GM19395 (cell line): ENCODE data around the gene YWHAQ.
A peak's percentile ranks its signal among the peaks of the same experiment; 100 is the strongest.
"Not testable (repeated sequence)": the region's sequence is repeated elsewhere in the genome, so short reads cannot be mapped to it uniquely, and the experiment has no call there.

Source experiments
- ATAC-seq: cut with Tn5 transposase; IDR thresholded peaks from one replicate; pipeline ENCODE4 v1.9.1; 2021; ENCODE audit warnings: mild to moderate bottlenecking, moderate library complexity; ENCODE audit not compliant: unreplicated experiment

YWHAQ gene

GRCh38 chr2:9631878-9632700 lies 1.3 kb upstream of the YWHAQ start:
- ATAC-seq: no peak

GRCh38 chr2:9631553-9631819 lies 689 bp upstream of the YWHAQ start:
- no peak for ATAC-seq

GRCh38 chr2:9630117-9630735 lies 571 bp downstream of the YWHAQ start:
- peak; percentile 59 for ATAC-seq

GRCh38 chr2:9629222-9630116 lies 1.3 kb downstream of the YWHAQ start:
- ATAC-seq: peak; percentile 3

- no peak for ATAC-seq
These were observed 3.5 kb downstream of the YWHAQ start for GRCh38 chr2:9627310-9627709.

- no peak for ATAC-seq
These were observed 7.6 kb downstream of the YWHAQ start for GRCh38 chr2:9623151-9623550.

- ATAC-seq: not testable (repeated sequence)
These were observed 9.1 kb downstream of the YWHAQ start for GRCh38 chr2:9621655-9622054.

GRCh38 chr2:9618410-9618809 lies 12.4 kb downstream of the YWHAQ start:
- ATAC-seq: peak; percentile 65

- ATAC-seq: no peak
These were observed 13.0 kb downstream of the YWHAQ start for GRCh38 chr2:9617749-9618148.

- ATAC-seq: no peak
These were observed 13.5 kb downstream of the YWHAQ start for GRCh38 chr2:9617296-9617695.

- ATAC-seq: no peak
These were observed 16.2 kb downstream of the YWHAQ start for GRCh38 chr2:9614562-9614961.

GRCh38 chr2:9613291-9613690 lies 17.5 kb downstream of the YWHAQ start:
- no peak for ATAC-seq

GRCh38 chr2:9611549-9611912 lies 19.3 kb downstream of the YWHAQ start:
- ATAC-seq: not testable (repeated sequence)

- ATAC-seq: no peak
These were observed 19.8 kb downstream of the YWHAQ start for GRCh38 chr2:9610781-9611548.

GRCh38 chr2:9608491-9608890 lies 22.3 kb downstream of the YWHAQ start:
- not testable (repeated sequence) for ATAC-seq

- no peak for ATAC-seq
These were observed 28.4 kb downstream of the YWHAQ start for GRCh38 chr2:9602412-9602811.

- ATAC-seq: no peak
These were observed 29.4 kb downstream of the YWHAQ start for GRCh38 chr2:9601397-9601796.

- ATAC-seq: no peak
These were observed 31.4 kb downstream of the YWHAQ start for GRCh38 chr2:9599430-9599829.

- no peak for ATAC-seq
These were observed 34.0 kb downstream of the YWHAQ start for GRCh38 chr2:9596621-9597311.

- ATAC-seq: no peak
These were observed 35.1 kb downstream of the YWHAQ start for GRCh38 chr2:9595746-9596145.
